Measurements from ENCODE around the gene CAMK2D.
A peak's percentile ranks its signal among the peaks of the same experiment; 100 is the strongest.

The CAMK2D gene

DNA sequence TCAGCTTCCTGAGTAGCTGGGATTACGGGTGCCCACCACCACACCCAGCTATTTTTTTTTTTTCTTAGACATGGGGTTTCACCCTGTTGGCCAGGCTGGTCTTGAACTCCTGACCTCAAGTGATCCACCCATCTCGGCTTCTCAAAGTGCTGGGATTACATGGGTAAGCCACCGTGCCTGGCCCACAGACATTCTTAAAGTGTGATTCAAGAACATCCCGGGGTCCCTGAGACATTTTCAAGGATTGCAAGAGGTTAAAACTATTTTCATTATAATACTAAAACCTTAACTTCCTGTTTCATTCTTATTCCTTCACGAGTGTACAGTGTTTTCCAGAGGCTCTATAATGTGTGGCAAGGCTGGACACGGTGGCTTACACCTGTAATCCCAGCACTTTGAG is 318.7 kb downstream of the CAMK2D start:
- TF ChIP-seq, protein P1, sequence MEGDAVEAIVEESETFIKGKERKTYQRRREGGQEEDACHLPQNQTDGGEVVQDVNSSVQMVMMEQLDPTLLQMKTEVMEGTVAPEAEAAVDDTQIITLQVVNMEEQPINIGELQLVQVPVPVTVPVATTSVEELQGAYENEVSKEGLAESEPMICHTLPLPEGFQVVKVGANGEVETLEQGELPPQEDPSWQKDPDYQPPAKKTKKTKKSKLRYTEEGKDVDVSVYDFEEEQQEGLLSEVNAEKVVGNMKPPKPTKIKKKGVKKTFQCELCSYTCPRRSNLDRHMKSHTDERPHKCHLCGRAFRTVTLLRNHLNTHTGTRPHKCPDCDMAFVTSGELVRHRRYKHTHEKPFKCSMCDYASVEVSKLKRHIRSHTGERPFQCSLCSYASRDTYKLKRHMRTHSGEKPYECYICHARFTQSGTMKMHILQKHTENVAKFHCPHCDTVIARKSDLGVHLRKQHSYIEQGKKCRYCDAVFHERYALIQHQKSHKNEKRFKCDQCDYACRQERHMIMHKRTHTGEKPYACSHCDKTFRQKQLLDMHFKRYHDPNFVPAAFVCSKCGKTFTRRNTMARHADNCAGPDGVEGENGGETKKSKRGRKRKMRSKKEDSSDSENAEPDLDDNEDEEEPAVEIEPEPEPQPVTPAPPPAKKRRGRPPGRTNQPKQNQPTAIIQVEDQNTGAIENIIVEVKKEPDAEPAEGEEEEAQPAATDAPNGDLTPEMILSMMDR (conservative IDR thresholded peaks at IDR 0.05; ENCODE audit: low read depth, low read length), result no peak
- no peak overlapping the region for H3K4me3 ChIP-seq (ENCODE audit: low read depth, low read length)
- DNase-seq (ENCODE audit: low read depth), result peak; percentile 41

DNA sequence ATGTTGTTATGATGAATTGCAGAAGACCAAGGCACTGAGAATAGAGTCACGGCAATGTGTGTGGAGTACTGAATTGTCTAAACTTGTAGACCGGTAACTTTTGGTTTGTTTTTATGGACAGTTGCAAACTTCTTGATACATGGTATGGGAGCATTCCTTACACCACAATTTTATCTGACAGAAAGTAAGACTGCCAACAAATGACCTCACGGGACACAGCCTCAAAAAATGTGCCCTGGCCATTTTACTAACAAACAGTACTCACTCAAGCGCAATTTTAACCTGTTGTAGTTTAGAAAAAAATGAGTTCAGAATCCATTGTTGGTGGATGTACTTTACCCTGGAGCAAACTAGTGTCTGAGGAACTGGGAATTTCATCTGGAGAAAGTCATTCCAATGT is 321.2 kb downstream of the CAMK2D start:
- DNase-seq (ENCODE audit: low read depth), result no peak
- no peak overlapping the region for H3K4me3 ChIP-seq (ENCODE audit: low read depth, low read length)
- TF ChIP-seq, protein P1 (conservative IDR thresholded peaks at IDR 0.05; ENCODE audit: low read depth, low read length), result no peak

DNA sequence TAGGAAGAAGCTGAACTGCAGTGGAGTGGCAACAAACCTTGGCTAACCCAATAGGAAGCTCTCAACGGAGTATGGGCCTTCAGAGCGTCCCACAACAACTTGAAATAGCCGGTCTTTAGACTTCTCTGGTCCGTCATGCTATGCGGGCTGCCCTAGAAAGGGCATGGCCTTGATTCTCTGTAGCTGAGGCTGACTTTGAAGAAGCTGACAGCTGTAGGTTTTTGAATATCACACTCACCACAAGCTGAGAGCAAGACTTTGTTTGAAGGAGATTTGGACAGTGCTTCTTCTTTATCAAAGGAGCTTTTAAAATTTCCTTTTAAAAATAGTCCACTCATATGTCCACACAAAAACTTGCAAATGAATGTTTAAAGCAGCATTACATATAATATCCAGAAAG is 322.9 kb downstream of the CAMK2D start:
- no peak overlapping the region for H3K4me3 ChIP-seq (ENCODE audit: low read depth, low read length)
- TF ChIP-seq, protein P1 (conservative IDR thresholded peaks at IDR 0.05; ENCODE audit: low read depth, low read length), result no peak
- DNase-seq (ENCODE audit: low read depth), result no peak

DNA sequence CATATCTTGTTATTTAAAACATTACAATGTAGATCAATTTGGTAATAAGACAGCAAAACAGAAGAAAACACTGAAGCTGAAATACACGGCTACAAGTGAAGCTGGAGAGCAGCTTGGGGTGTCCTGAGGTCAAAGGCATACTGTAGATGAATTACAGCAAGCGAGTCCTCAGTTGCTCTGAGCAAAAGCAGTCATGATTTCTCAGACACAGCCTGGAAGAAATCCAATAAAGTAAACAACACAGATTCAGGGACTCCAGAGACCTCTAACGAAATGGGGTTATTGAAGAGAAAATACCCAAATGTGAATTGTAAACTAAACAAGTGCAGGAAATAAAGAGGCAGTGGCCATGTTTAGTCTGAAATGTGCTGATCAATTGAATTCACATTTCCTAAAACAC is 324.4 kb downstream of the CAMK2D start:
- peak; percentile 56 for DNase-seq (ENCODE audit: low read depth)
- TF ChIP-seq, protein P1 (conservative IDR thresholded peaks at IDR 0.05; ENCODE audit: low read depth, low read length), result no peak
- H3K4me3 ChIP-seq (ENCODE audit: low read depth, low read length), result no peak overlapping the region

DNA sequence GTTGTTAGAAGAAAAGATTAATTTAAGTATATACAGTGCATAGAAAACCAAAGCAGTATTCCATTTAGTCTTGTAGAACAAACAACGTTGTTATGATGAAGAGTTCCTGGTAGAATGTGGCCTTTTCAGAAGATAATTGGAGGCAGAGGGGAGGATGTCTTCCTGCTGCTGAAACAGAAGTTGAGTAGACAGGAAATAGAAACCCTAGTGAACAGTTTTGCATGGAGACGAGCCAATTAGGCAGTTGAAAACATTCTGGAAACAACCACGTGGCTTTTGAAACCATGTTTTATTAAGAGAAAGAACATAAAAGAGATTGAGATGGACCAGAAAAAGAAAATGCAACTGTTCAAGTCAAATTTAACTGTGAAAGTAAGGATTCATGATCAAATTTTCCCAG is 325.2 kb downstream of the CAMK2D start:
- H3K4me3 ChIP-seq (ENCODE audit: low read depth, low read length), result no peak overlapping the region
- peak; percentile 91 for DNase-seq (ENCODE audit: low read depth)
- TF ChIP-seq, protein P1 (conservative IDR thresholded peaks at IDR 0.05; ENCODE audit: low read depth, low read length), result no peak

DNA sequence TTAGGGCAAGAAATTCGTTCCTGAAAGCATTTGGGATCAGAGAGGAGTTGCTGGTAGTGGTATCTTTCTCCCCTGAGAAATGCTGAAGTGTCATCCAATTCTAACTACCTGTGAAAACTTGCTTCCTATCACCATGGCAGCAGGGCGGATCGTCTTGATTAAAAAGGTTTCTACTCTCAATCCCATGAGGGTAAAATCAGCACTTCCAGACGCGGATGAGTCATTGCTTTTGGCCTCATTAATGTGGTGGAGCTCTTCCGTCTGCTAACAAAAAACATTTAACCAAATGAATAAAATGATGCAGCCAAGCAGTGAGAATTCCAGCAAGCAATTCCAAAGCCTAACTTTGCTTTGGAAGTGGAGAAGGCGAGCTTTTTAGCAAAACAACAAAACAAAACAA is 325.6 kb downstream of the CAMK2D start:
- DNase-seq (ENCODE audit: low read depth), result peak; percentile 92

DNA sequence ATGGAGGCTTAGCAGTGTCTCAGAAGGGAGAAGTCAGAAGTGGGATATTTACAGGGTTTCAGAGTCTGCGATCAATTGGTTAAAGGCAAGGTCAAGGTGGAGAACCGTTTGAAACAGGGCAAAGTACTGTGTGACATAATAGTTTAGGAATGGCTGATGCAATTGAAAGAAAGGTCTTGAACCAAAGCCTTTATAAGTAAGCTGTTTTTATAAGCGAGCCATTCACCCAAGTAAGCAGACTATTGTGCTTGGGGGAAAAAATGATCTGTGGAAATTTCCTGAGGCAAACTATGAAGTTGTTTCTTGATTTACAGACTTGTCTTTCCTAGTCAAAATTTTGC is 327.3 kb downstream of the CAMK2D start:
- DNase-seq (ENCODE audit: low read depth), result peak; percentile 81
- TF ChIP-seq, protein P1 (conservative IDR thresholded peaks at IDR 0.05; ENCODE audit: low read depth, low read length), result no peak
- no peak overlapping the region for H3K4me3 ChIP-seq (ENCODE audit: low read depth, low read length)

More for the DNA sequence above, 325.6 kb downstream of the CAMK2D start:
- H3K4me3 ChIP-seq (ENCODE audit: low read depth, low read length), result no peak overlapping the region
- TF ChIP-seq, protein P1 (conservative IDR thresholded peaks at IDR 0.05; ENCODE audit: low read depth, low read length), result no peak
